PFSK-1 (cell line): ENCODE data around the gene POU3F3.

Experiments used
- FOXP2 ChIP-seq: optimal IDR thresholded peaks from 2 replicates; pipeline ENCODE3; 2011; ENCODE audit warnings: borderline replicate concordance, control low read depth, inconsistent platforms; ENCODE audit not compliant: insufficient read depth; ENCODE audit errors: extremely low read length, extremely low read depth
- POLR2AphosphoS5 ChIP-seq: IDR thresholded peaks from 2 replicates; pipeline ENCODE4 v1.6.1; 2012; ENCODE audit warnings: low read depth, mild to moderate bottlenecking, control low read depth, low read length, moderate library complexity
- REST ChIP-seq, 2 experiments: IDR thresholded peaks; 2 replicates each; pipeline versions ENCODE4 v1.6.1 to v1.8.0; 2011 to 2012; ENCODE audit warnings: low read depth in 2 of 2, low read length in 2 of 2, control low read depth in 1 of 2, inconsistent platforms in 1 of 2, mild to moderate bottlenecking in 1 of 2, moderate library complexity in 1 of 2; ENCODE audit not compliant: insufficient read depth in 1 of 2
- SIN3A ChIP-seq: IDR thresholded peaks from 2 replicates; pipeline ENCODE4 v1.6.1; 2012; ENCODE audit warnings: mild to moderate bottlenecking, low read length, moderate library complexity, borderline replicate concordance; ENCODE audit not compliant: insufficient read depth
- TAF1 ChIP-seq: IDR thresholded peaks from 2 replicates; pipeline ENCODE4 v1.6.1; 2012; ENCODE audit warnings: low read length, control low read depth, borderline replicate concordance; ENCODE audit not compliant: insufficient read depth

Gene POU3F3

GRCh38 chr2:104818264-104818663 is 35.7 kb upstream of the POU3F3 start:
- TF ChIP-seq TAF1 (no peak), SIN3A (no peak), REST (IDR thresholded peaks at IDR 0.05; ENCODE audit: insufficient read depth in 1 of 2, low read depth in 2 of 2, low read length in 2 of 2) (no peak), FOXP2 (no peak), POLR2AphosphoS5 (no peak)

- TF ChIP-seq POLR2AphosphoS5 = no peak
- TF ChIP-seq FOXP2 = no peak
- no peak for TF ChIP-seq TAF1
- TF ChIP-seq SIN3A = no peak
- no peak for TF ChIP-seq REST (IDR thresholded peaks at IDR 0.05; ENCODE audit: insufficient read depth in 1 of 2, low read depth in 2 of 2, low read length in 2 of 2)
Measured at GRCh38 chr2:104820126-104820525, 33.8 kb upstream of the POU3F3 start.

- TF ChIP-seq FOXP2 (no peak), POLR2AphosphoS5 (no peak), REST (IDR thresholded peaks at IDR 0.05; ENCODE audit: insufficient read depth in 1 of 2, low read depth in 2 of 2, low read length in 2 of 2) (peak in 1 of 2 experiments; percentile 80; a peak in 2 of 4 replicates)
Measured at GRCh38 chr2:104825124-104825865, 28.6 kb upstream of the POU3F3 start.

- TF ChIP-seq POLR2AphosphoS5 (no peak), REST (IDR thresholded peaks at IDR 0.05; ENCODE audit: insufficient read depth in 1 of 2, low read depth in 2 of 2, low read length in 2 of 2) (no peak), FOXP2 (no peak), TAF1 (no peak), SIN3A (no peak)
Measured at GRCh38 chr2:104826016-104826415, 27.9 kb upstream of the POU3F3 start.
